GM19395 (cell line): ENCODE measurements around the gene RAG2.

Source experiments
- ATAC-seq: cut with Tn5 transposase; IDR thresholded peaks from one replicate; pipeline ENCODE4 v1.9.1; 2021; ENCODE audit warnings: mild to moderate bottlenecking, moderate library complexity; ENCODE audit not compliant: unreplicated experiment

Gene RAG2

DNA sequence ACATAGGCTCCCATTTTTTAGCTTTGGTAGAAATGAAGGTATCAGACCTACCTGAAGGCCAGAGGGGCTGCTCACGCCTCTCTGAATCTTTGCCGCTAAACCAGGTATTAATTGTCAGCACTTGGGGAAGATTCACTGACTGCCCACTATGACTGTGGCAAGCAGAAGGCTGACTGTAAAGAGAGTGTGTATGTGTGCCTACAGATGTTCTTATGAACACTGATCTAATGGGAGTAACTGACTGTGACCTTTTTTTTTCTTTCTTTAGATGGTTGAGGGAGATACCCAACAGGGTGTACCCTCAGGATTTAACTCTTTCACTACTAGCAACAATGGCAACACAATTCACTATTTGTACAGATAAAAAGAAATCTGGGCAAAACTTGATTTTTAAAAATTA is at the start of gene RAG2:
Gene RAG2 (minus strand): TSS at position 186 of the 400 bp plus-strand sequence. CDS start 4,068 bp downstream, outside the sequence.
- ATAC-seq: no peak

DNA sequence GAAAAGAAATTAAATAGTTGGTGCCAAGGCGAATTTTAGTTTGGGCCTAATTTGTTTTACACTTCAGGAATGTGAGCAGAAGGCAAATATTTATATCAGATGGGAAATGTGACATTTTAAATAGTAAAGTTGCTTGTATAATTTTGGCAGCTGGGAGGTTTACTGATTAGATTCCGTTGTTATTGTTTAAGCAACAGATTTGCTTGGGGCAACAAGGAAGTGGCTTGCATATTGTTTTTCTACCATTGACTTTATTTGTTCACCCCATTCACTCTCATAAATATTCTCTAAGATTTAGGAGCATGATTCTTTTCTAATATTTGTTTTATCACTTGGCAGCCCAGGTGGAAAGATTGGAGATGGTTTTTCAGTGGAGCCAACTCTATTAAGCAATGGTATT is 40.5 kb upstream of the RAG2 start:
- ATAC-seq: no peak

DNA sequence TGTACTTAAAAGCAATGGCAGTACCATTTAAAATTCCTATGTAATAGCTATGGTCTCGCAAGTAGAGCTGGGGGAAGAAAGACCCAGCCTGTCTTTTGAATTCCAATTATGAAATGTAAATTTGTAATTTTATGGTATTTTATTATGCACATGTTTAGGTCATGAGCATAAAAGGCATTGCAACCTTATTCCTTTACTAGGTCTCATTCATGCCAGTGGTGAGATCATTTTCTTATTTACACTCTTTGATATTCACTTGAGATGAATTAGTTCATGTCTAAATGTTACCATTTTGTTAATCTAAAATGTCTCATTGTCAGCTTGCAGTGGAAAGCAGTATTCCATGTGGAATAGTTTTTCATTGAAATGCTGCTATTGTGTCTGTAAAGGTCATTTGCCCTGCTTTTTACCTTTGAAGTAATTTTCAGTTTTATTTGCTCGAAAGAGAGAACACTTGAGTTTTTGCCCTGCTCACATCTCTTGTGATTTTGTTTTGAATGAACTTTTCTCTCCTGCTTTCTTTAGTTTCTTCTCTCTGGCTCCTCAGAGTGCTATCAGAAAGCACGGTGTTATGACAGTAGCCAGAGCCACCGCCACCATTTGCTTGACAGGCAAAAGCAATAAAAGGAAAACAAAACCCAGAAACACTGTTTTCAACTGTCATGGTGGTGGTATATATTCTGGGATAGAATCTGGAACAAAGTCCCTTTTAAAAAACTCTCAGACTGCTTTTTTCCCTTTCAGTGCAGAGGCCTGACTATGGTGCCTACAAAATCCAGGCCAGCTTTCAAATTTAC is 37.2 kb upstream of the RAG2 start:
- ATAC-seq: no peak

DNA sequence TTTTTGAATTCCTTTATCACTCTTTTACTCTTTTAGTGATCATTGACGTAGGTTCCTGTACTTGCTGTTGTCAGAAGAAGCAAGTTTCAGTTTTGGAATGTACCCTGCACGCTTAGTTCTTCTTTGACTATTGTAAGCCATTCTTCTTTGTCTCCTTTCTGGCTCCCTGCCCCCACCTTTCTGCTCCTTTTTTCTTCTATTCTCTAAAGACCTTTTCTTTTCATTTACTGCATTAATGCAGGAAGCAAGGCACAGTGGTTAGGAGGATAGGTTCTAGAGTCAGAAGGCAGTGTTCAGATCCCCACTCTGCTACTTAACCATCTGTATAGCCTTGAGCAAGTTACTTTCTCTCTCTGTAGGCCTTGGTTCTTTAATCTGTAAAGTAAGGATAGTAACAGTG is 33.7 kb upstream of the RAG2 start:
- peak; percentile 94 for ATAC-seq

DNA sequence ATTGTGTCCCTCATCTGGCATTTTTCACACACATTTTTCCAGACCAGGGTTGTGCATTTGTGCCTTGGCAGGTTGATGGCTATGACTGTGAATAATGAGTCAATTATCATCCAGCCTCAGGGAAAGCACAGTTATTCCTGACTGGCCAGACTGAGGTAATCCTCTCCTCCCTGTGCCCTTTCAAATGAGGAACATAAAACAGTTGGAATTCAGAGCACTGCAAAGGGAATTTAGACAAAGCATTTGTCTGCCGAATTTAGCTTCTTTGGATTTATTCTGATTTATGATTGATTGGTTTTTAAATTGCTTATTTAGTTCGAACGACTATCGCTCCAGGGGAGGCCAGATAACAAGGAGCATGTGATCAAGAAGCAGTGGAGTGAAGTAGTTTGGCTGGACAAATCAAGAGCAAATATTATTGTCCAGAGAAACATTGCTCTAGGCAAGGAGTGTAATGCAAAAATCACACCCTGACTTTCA is 30.8 kb upstream of the RAG2 start:
- no peak for ATAC-seq

DNA sequence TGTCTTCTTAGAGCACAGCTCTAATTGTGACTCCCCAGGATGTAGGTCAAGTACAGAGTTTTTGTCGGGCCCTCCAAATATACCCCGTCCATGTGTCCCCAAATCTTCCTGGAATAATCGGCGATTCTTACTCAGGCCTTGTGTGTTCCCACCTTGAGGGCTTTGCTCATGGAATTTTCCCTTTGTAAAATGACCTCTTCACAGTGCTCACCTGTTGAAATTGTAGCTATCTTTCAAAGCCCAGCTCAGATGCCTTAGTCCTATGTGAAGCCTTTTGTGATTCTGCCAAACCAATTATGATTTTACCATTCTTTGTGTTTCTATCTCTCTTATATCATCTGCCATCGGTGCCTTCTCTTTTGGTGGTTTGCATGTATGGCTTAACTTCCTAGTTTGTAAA is 30.1 kb upstream of the RAG2 start:
- no peak for ATAC-seq

DNA sequence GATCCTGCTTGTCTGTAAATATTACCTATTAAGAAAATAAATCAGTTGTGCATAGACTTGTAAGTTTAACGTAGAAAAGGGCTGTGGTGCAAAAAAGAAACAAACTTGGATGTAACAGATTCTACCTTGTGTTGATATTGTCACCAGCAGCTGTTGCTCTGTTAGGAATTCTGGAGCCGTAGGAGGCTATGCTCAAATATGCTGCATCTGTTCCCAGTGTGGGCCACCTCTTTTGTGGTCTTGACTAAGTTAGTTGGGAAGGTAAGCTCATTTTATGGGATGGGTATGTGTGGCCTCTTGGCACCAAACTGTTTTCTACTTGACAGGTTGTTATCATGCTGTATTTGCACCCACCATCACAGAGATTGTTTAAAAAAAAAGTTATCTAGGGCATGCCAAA is 29.4 kb upstream of the RAG2 start:
- no peak for ATAC-seq

DNA sequence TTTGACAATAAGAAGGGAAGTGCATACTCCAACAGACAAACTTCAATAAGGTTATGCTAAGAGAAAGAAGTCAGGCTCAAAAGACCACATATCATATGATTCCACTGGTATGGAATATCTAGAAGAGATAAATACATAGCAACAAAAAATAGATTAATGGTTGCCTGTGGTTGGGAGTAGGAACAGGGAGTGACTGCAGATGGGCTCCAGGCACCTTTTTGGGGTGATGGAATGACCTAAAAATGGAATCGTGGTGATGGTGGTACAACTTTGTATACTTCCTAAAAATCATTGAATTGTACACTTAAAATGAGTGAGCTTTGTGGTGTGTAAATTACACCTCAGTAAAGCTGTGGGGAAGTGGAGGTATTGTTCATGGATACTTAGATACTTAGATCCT is 29.0 kb upstream of the RAG2 start:
- ATAC-seq: no peak

DNA sequence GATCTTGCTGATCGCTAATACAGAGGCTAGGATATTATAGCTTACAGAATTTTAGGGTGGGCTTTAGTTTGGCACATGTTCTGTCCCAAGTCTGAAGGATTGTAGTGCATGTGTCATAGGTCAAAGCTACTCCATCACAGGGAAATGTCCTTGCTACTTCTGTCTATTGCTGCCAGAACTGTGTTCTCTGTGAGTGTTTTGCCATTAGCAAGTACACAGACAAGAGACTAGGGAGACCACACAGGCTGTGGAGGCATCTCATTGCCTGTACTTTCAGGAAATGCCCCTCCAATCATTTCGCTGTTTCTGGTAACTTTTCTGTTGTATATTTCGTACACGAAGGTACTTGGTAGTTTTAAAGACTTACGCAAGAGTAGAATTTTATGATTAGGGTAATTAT is 25.5 kb upstream of the RAG2 start:
- ATAC-seq: no peak

DNA sequence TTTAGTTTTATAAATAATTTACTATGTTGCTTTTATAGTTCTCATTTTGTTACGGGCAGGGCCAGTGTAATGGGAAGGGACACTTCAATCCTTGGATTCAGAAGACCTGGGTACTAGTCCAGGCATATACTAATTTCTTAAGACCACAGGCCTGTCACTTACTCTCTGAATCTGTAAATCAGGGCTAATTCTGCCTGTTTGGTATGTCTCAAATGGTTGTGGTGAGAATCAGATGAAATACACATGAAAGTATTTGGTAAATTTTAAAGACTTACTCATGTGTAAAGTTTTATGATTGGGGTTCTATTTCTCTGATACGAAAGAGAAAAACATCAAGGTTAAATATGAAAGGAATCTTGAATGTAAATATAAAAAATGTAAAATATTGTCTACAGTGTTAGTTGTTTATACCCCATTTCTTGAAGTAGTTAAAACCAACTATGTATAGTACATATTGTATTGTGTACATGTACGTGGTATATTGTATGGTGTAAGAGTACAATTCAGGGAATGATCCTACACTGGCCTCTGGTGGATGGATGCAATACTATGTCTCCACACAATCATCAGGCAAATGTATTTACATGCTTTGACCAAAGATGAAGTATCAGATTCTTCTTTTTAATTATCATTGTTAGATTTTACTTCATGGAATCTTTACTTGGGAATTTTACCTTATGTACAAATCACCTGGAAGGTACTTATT is 24.5 kb upstream of the RAG2 start:
- peak; percentile 70 for ATAC-seq

DNA sequence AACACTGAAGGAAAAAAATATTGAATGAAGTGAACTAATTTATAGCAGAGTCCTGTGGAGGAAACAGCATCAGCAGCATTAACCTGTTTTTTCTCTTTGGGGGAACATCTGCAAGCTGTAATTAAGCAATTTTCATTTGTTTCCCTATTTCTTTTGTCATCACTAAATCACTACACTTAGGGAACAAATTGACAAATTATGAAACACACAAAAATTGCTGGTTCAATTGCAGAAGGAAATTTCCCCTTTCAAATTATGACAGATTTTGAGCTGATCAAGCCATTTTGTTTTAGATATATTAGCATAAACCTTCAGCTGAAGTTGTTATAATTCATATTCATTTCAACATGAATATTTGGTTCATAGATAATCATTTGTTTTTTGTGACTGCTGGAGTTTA is 22.2 kb upstream of the RAG2 start:
- no peak for ATAC-seq

DNA sequence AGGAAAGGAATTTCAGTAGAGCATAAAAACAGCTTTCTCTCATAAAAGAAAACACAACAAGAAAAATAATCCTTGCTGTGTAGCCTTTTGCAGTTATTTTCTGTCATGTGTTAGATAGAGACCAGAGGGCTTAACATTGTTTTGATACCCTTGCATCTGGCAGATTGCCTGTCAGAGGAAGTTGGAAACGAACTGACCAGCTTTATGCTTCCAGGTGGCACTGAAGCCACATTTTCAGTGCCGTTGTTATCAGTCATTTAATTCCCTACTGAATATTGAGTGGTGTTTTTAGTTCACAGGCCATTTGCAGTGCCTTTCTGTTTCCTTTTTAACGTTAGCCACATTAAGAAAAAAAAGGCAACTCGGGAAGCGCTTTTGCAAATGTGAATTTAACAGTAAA is 21.5 kb upstream of the RAG2 start:
- ATAC-seq: peak; percentile 60

DNA sequence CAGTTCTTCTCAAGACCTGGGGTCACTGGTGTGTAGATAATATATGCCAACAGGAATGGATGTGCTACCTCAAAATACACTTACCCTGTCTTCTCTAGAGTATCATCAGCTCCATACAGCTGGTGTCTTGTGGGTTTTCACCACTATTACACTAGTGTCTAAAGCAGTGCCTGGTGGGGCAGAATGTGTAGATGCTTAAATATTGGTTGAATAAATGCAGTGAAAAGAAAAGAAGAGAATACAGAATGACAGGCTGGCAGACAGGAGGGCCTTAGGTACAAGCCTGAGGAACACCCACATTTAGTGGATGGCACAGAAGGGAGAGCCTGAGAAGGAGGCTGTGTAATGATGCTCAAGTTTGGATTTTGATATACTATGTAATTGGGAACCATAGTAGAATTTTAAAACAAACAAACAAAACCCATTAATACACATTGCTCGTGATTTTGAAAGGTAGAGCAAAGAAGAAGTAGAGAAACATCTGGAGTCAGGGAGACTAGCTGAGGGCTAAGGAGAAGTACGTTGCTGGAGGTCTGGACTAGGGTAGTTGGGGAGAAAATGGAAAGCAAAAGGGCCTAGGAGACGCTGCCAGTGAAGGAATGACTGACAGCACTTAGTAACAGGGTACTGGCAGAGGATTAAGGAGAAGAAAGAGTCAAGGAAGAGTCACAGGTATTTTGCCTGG is 20.5 kb upstream of the RAG2 start:
- ATAC-seq: no peak

DNA sequence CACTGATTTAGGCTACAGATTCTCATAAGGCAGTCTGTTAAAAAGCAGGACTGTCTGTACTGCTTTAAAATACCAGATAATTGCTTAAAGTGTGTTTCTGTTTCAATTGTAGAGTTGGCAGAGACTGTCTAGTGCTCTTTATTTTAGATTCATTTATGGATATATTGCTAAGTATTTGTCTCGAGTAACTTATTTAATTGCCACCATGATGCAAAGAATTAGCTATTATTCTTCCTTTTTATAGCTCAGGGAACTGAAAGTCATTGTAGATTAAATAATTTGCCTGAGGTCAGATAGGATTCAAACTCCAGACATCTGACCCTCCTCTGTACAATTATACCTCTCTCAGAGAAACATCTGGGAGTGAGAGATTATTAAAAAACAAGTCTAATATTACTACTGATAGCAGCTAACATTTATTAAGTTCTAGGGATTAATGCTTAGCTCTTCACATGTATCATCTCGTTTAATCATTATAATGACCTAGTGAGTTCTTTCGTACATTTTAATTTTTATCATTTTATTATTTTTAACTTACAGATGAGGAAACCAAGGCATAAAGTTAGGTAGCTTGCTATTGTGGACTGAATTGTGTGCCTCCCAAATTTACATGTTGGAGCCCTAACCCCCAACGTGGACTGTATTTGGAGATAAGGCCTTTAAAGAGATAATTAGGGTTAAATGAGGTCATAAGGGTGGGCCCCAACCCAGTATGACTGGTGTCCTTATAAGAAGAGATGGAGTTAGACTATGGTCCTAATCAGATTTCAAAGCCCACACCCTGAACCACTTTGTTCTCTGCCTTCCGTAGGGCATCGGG is 19.7 kb upstream of the RAG2 start:
- ATAC-seq: no peak

DNA sequence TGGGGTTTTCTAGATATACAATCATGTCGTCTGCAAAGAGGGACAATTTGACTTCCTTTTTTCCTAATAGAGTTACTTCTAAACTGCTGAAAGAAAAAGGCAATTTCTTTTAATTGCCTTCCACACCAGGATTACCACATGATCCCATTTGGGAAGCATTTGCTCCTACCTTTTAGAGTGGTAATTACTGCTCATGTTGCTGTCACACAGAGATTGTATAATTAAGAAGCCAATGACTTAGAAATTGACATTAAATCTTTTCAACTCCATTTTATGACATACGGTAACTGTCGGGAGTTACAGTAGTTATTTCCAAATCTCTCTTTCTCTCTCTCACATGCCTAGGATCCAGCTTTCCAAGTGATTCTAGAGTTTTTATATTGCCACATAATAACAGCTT is 17.8 kb upstream of the RAG2 start:
- no peak for ATAC-seq

DNA sequence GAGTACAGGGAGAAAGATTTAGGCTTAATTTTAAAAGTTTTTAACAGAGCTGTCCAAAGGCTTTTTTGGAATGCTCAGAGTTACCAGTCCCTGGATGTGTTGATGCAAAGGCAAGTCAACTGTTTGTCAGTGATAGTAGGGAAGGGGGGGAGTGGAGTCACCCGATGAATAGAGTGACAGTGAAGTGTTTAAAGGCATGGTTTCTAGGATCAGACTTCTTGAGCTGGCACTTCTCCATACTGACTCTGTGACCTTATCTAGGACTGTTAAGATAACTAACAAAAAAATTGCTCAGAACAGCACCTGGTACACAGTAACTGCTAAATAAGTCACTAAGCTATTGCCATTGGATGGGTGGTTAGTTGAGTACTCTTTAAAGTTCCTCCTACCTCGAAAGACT is 11.3 kb upstream of the RAG2 start:
- ATAC-seq: no peak

DNA sequence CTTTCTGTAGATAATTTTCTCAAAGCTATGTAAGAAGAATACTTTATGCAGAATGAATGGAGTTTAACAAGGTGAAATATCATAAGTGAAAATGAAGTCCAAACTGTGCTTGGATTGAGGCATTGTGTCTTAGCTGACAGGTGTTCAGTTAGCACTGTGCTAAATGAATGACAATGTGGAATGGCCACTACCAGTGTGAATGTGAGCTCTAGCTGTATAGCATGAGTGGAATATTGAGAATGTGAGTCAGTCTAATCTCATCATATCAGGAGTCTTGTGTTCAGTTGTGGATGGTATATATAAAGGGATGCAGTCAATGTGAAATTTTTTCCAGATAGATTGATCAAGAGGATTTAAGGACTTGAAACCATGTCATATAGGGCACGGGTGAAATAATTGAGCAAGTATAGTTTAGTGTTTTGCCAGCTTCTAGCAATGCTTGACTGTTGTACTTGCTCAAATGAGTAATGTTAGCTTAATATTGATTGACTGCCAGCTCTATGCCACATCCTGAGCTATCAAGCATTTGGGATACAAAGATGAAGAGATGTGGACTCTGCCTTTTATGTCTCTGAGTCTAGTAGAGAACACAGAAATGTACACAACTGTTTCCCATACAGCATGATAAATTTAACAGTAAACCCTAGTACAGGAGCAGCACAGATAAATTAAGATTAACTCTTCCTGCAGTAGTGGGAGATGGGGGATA is 10.6 kb upstream of the RAG2 start:
- no peak for ATAC-seq

DNA sequence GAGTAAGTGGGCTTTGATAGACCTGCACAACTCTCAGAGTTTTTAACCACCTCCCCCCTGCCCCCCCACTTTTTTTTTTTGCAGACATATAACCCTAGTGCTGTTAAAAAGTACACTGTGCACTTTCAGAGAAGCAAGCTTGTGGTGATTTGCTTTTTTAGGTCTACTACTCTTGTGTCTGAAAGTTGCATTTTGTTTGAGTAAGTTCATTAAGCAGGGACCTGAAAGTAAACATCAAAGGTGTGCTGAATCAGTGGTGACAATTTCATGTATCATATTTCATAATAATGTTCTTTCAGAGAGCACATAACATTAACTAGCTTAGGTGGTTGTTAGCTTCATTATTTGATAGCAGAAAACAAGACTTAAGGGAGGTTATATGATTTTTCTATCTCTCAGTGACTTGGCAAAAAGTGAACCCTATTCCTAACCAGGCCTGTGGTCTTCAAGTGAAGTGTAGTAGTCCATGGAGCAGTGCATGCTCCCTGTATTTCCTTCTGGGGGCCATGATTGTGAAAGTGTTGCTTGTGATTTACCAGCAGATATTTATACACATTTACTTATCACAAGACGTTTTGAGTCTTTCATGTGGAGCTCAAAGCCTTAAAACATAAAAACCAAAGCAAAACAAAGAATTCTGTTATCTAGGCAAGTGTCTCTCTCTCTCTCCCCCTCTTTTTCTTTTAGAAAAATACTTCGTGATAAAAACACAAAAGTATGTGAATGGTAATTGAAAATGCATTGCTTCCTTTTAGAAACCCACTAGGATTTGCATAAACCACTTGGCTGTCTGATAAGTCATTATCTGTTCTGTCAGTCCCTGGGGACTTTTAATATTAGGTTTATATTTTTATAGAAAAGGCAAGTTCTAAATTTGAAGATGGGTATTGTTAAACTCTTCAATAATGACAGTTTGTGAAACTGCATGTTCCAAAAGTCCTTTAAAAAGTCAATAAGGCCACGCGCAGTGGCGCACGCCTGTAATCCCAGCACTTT is 7.5 kb upstream of the RAG2 start:
- ATAC-seq: peak; percentile 65

DNA sequence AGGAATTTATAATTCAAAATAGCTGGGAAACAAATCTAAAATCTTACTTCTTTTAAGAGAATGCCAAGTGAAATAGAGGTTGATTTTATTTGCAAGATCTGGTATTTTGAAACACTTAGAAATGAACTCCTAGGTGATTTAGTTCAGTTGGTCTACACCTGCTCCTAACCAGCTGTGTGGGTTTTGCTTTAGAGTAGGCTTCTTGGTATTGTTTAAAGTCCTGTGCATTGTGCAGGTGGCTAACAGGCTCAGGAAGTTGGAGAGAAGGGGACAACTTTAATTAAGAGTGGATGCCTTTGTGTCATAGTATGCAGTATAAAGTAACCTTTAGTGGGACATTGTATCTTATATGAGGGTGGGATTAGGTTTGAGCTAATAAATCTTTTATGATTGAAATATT is 4.1 kb upstream of the RAG2 start:
- no peak for ATAC-seq
